Nephron (organoid): ENCODE data around the gene TMC7.
A peak's percentile ranks its signal among the peaks of the same experiment; 100 is the strongest.

ENCODE experiments used
- H3K27ac Mint-ChIP-seq, 3 experiments: 2 replicates each; pipeline ENCODE4 v1.8.0; 2020; ENCODE audit warnings: mixed read lengths in 3 of 3, mild to moderate bottlenecking in 2 of 3, moderate library complexity in 1 of 3
- H3K27me3 Mint-ChIP-seq: 2 replicates; pipeline ENCODE4 v1.8.0; 2021; ENCODE audit warnings: low read depth, mild to moderate bottlenecking, moderate library complexity, mixed read lengths
- H3K36me3 Mint-ChIP-seq: 2 replicates; pipeline ENCODE4 v1.8.0; 2020; ENCODE audit warnings: low read depth, mixed read lengths
- H3K4me1 Mint-ChIP-seq: 2 replicates; pipeline ENCODE4 v1.8.0; 2020; ENCODE audit warnings: mixed read lengths
- H3K4me3 Mint-ChIP-seq, 3 experiments: 2 replicates each; pipeline ENCODE4 v1.8.0; 2020; ENCODE audit warnings: mild to moderate bottlenecking in 3 of 3, mixed read lengths in 3 of 3, moderate library complexity in 2 of 3
- H3K9me3 Mint-ChIP-seq: 2 replicates; pipeline ENCODE4 v1.8.0; 2020; ENCODE audit warnings: mixed read lengths
- TF ChIP-seq, protein P1 (sequence below), 3 experiments: fragments of 200-600 bp; sonication (generic); IDR thresholded peaks; one replicate each; pipeline ENCODE4 v1.5.0; 2021; ENCODE audit warnings: antibody characterized with exemption in 3 of 3; ENCODE audit not compliant: unreplicated experiment in 3 of 3

TMC7 gene

DNA sequence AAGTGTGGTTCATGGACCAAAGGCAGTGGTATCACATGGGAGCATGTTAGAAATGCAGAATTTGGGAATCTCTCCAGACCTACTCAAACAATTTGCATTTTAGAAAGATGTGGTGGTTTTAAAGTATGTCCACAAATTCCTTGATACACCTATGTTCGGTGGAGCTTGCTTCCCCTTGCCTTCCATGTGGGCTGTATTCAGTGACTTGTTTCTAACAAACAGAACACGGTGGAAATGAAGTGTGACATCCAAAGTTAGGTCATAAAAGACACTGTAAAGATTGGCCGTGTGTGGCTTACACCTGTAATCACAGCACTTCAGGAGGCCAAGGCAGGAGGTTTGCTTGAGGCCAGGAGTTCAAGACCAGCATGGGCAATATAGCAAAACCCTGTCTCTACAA lies 100.4 kb downstream of the TMC7 start:
- Mint-ChIP-seq H3K36me3 (peaks cover 28% of the 10 kb centered on the region), H3K27ac (no peak overlapping the region), H3K4me3 (no peak overlapping the region), H3K9me3 (no peaks in the 10 kb centered on the region), H3K4me1 (peaks cover 13% of the 10 kb centered on the region), H3K27me3 (peaks cover 4% of the 10 kb centered on the region)
- TF ChIP-seq, protein P1, sequence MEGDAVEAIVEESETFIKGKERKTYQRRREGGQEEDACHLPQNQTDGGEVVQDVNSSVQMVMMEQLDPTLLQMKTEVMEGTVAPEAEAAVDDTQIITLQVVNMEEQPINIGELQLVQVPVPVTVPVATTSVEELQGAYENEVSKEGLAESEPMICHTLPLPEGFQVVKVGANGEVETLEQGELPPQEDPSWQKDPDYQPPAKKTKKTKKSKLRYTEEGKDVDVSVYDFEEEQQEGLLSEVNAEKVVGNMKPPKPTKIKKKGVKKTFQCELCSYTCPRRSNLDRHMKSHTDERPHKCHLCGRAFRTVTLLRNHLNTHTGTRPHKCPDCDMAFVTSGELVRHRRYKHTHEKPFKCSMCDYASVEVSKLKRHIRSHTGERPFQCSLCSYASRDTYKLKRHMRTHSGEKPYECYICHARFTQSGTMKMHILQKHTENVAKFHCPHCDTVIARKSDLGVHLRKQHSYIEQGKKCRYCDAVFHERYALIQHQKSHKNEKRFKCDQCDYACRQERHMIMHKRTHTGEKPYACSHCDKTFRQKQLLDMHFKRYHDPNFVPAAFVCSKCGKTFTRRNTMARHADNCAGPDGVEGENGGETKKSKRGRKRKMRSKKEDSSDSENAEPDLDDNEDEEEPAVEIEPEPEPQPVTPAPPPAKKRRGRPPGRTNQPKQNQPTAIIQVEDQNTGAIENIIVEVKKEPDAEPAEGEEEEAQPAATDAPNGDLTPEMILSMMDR (IDR thresholded peaks at IDR 0.05; ENCODE audit: unreplicated experiment in 3 of 3) = no peak

DNA sequence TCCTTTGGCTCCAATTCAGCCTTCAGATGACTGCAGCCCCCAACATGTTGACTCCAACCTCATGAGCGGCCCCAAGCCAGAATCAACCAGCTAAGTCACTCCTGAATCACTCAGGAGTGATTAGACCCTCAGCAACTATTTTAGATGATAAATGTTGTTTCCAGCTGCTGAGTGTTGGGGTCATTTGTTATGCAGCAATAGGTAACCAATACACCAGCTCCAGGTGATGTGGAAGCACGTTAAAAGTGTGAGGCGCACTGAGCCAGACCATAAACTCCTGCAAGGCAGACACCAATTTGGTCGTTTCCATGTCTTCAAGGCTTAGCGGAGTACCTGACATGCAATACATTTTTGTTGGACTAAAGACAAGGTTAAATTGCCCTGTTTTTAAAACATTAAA lies 101.1 kb downstream of the TMC7 start:
- Mint-ChIP-seq H3K9me3 (no peaks in the 10 kb centered on the region), H3K4me3 (no peak overlapping the region), H3K27me3 (peaks cover 4% of the 10 kb centered on the region), H3K4me1 (peaks cover 13% of the 10 kb centered on the region), H3K27ac (no peak overlapping the region), H3K36me3 (peaks cover 21% of the 10 kb centered on the region)
- TF ChIP-seq, protein P1 (IDR thresholded peaks at IDR 0.05; ENCODE audit: unreplicated experiment in 3 of 3) = no peak

DNA sequence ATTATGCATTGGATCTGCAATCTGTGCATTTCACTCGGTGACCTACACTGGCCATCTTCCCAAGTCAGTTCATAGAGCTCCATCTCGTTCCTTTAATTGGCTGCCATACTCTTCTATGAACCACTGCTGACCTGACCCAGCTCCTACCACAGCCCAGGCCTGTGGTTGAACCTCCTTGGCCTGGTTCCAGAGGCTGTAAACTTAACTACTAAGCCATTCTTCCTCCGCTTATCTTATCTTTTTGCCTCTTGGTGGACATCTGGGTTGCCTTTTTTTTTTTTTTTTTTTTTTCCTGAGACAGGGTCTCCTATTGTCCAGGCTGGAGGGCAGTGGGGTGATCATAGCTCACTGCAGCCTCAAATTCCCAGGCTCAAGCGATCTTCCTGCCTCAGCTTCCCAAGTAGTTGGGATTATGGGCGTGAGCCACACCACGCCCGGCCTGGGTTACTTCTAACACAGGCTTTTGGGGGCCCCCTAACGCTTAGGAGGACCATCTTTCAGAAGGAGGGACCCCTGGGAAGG lies 102.0 kb downstream of the TMC7 start:
- peaks cover 4% of the 10 kb centered on the region for H3K27me3 Mint-ChIP-seq
- no peaks in the 10 kb centered on the region for H3K9me3 Mint-ChIP-seq
- TF ChIP-seq, protein P1 (IDR thresholded peaks at IDR 0.05; ENCODE audit: unreplicated experiment in 3 of 3) = no peak

DNA sequence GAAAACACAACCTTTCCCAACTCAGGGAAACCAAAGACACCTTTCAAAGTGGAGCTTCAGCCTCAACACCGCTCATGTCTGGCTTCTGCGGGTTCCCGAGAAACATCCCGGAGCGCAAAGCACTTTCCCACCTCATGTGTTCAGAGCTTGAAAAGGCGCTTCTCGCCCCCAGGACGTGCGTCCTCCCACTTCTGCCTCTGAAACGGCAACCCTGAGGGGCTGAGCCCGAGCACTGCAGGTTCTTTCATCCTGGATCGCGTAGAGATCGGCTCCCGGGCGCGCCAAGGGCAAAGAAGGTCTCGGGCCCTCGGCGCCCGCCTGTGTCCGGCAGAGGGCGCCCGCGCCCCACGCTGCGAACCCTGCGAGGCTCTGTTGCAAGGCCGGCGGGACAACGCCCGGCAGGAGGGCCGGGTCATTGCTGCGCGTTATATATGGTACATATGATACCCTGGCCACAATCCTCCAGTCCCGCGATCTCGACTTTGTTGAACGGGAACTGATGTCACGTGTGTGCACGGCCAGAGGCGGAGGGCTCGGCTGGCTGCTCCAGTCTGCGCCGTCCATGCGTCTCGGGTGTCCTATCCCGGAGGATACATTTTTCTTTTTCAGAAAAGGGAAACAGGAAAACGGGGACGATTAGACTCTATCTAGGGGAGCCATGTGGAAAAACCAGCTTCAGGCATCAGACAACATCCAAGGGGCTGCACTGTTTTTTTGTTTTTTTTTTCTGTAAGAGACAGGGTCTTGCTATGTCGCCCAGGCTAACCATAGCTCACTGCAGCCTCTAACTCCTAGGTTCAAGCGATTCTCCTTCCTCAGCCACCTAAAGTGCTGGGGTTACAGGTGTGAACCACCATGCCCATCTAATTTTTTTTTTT lies 102.8 kb downstream of the TMC7 start:
- Mint-ChIP-seq H3K36me3 (peaks cover 7% of the 10 kb centered on the region), H3K4me3 (peak overlapping the region; percentile 83 to 96 (median 95)), H3K27ac (peak overlapping the region; percentile 75 to 99 (median 91)), H3K9me3 (no peaks in the 10 kb centered on the region), H3K4me1 (peaks cover 13% of the 10 kb centered on the region), H3K27me3 (peaks cover 4% of the 10 kb centered on the region)
- TF ChIP-seq, protein P1 (IDR thresholded peaks at IDR 0.05; ENCODE audit: unreplicated experiment in 3 of 3) = peak; percentile 99

More for the DNA sequence above, 102.0 kb downstream of the TMC7 start:
- H3K36me3 Mint-ChIP-seq = peaks cover 15% of the 10 kb centered on the region
- peak overlapping the region in 1 of 3 experiments; percentile 61 for H3K27ac Mint-ChIP-seq
- H3K4me1 Mint-ChIP-seq = peaks cover 13% of the 10 kb centered on the region
- H3K4me3 Mint-ChIP-seq = peak overlapping the region; percentile 83 to 96 (median 95)

DNA sequence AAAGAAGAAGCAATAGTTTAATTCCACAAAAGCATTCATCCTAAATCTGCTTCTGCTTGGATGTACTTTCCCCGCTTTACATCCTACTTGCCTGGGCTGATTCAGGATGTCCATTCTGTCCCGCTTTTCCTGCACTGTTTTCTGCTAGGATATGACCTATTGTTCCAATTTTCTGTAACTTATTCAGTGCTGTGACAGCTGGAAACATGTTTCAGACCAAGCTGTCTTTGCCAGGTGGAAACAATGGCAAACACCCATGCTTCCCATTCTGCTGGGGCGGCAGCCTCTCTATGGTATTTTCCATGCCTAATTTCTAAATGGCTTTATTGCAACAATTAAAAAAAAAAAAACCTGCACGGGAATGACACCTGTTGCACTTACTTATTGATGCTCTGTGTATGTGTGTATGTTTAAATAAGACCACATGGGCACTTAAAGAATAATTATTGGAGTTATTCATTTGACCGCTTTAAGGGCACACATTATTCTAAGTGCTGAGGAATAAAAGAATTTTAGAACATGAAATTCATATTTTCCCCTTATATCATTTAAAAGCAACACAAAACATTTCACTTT lies 104.7 kb downstream of the TMC7 start:
- peak overlapping the region in 1 of 3 experiments; percentile 37 for H3K27ac Mint-ChIP-seq
- H3K4me3 Mint-ChIP-seq = peak overlapping the region; percentile 11 to 65 (median 49)
- H3K36me3 Mint-ChIP-seq = no peaks in the 10 kb centered on the region
- H3K27me3 Mint-ChIP-seq = peaks cover 4% of the 10 kb centered on the region
- no peaks in the 10 kb centered on the region for H3K9me3 Mint-ChIP-seq
- TF ChIP-seq, protein P1 (IDR thresholded peaks at IDR 0.05; ENCODE audit: unreplicated experiment in 3 of 3) = no peak
- H3K4me1 Mint-ChIP-seq = peaks cover 20% of the 10 kb centered on the region
